Upper lobe of left lung (tissue), 4 donors: Measurements from ENCODE around the gene CDH6.

Source experiments
- EP300 ChIP-seq, 4 donors: sonication (generic); formaldehyde crosslinking; IDR thresholded peaks; one replicate each; pipeline ENCODE4 v1.5.1; 2017; ENCODE audit warnings: antibody characterized with exemption in 4 of 4, control low read depth in 2 of 4
- POLR2A ChIP-seq, 4 donors: fragments of 450-650 bp; IDR thresholded peaks; one replicate each; pipeline ENCODE4 v1.5.1; 2016 to 2017; ENCODE audit warnings: antibody characterized with exemption in 4 of 4, mild to moderate bottlenecking in 2 of 4
- POLR2AphosphoS5 ChIP-seq, 2 donors: sonication (generic); formaldehyde crosslinking; IDR thresholded peaks; one replicate each; pipeline ENCODE4 v1.5.1; 2017; ENCODE audit warnings: antibody characterized with exemption in 2 of 2
- TF ChIP-seq, protein P1 (sequence below), 6 experiments: fragments of 450-650 bp in 4 of 6; fragments of 200-600 bp in 2 of 6; sonication (generic) in 2 of 6; IDR thresholded peaks; one replicate each; pipeline ENCODE4 v1.5.1; 2016 to 2019; ENCODE audit warnings: antibody characterized with exemption in 6 of 6

DNA sequence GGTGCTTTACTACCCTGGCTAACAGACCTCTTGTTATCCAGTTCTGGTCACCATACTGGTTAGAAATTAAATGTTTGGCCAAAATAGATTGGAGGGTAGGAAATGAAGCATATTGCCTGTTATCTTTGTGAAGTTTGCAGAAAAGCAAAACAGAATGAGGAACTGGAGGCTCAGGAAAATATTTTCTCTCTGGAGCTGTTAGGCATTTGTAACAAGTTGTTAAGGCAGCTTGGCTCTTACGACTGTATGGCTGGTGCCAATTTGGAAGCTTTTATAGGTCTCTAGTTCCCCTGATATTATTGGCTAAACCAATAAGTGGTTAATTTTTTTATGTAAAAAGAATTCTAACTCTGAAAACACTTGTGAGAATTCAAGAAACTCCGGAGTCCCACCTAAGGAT is 35.8 kb downstream of the CDH6 start:
- TF ChIP-seq, protein P1, sequence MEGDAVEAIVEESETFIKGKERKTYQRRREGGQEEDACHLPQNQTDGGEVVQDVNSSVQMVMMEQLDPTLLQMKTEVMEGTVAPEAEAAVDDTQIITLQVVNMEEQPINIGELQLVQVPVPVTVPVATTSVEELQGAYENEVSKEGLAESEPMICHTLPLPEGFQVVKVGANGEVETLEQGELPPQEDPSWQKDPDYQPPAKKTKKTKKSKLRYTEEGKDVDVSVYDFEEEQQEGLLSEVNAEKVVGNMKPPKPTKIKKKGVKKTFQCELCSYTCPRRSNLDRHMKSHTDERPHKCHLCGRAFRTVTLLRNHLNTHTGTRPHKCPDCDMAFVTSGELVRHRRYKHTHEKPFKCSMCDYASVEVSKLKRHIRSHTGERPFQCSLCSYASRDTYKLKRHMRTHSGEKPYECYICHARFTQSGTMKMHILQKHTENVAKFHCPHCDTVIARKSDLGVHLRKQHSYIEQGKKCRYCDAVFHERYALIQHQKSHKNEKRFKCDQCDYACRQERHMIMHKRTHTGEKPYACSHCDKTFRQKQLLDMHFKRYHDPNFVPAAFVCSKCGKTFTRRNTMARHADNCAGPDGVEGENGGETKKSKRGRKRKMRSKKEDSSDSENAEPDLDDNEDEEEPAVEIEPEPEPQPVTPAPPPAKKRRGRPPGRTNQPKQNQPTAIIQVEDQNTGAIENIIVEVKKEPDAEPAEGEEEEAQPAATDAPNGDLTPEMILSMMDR (IDR thresholded peaks at IDR 0.05), result no peak
- TF ChIP-seq POLR2A (IDR thresholded peaks at IDR 0.05) (no peak), POLR2AphosphoS5 (IDR thresholded peaks at IDR 0.05) (no peak), EP300 (IDR thresholded peaks at IDR 0.05) (no peak)
